Measurements from ENCODE around the gene CMTM5.

The CMTM5 gene

GRCh38 chr14:23361763-23362162 lies 15.1 kb upstream of the CMTM5 start:
- DNase-seq (ENCODE audit: low read depth) = no peak
- no peak for TF ChIP-seq CTCF (IDR thresholded peaks at IDR 0.05; ENCODE audit: low read depth, low read length, missing control alignments)
- no peak overlapping the region for H3K4me3 ChIP-seq (ENCODE audit: low read depth, low read length)

GRCh38 chr14:23362200-23362599 lies 14.6 kb upstream of the CMTM5 start:
- no peak for DNase-seq (ENCODE audit: low read depth)
- H3K4me3 ChIP-seq (ENCODE audit: low read depth, low read length) = no peak overlapping the region

GRCh38 chr14:23364164-23365035 lies 12.4 kb upstream of the CMTM5 start:
- no peak for TF ChIP-seq CTCF (IDR thresholded peaks at IDR 0.05; ENCODE audit: low read depth, low read length, missing control alignments)
- no peak overlapping the region for H3K4me3 ChIP-seq (ENCODE audit: low read depth, low read length)
- DNase-seq (ENCODE audit: low read depth) = no peak

More at GRCh38 chr14:23362200-23362599, 14.6 kb upstream of the CMTM5 start:
- no peak for TF ChIP-seq CTCF (IDR thresholded peaks at IDR 0.05; ENCODE audit: low read depth, low read length, missing control alignments)

GRCh38 chr14:23365036-23365731 lies 11.7 kb upstream of the CMTM5 start, which contains the start of gene EFS:
Gene EFS, minus strand, starts transcription at chr14:23365172. Its CDS starts 147 bp downstream, at chr14:23365025.
- TF ChIP-seq CTCF (IDR thresholded peaks at IDR 0.05; ENCODE audit: low read depth, low read length, missing control alignments) = no peak
- no peak for DNase-seq (ENCODE audit: low read depth)
- no peak within 1 kb of the TSS for H3K4me3 ChIP-seq (ENCODE audit: low read depth, low read length)

- no peak overlapping the region for H3K4me3 ChIP-seq (ENCODE audit: low read depth, low read length)
- no peak for DNase-seq (ENCODE audit: low read depth)
- TF ChIP-seq CTCF (IDR thresholded peaks at IDR 0.05; ENCODE audit: low read depth, low read length, missing control alignments) = no peak
Measured at GRCh38 chr14:23365732-23366425, 11.0 kb upstream of the CMTM5 start.

- TF ChIP-seq CTCF (IDR thresholded peaks at IDR 0.05; ENCODE audit: low read depth, low read length, missing control alignments) = no peak
- no peak overlapping the region for H3K4me3 ChIP-seq (ENCODE audit: low read depth, low read length)
- DNase-seq (ENCODE audit: low read depth) = no peak
Measured at GRCh38 chr14:23366426-23366921, 10.4 kb upstream of the CMTM5 start.
